H1 (cell line): ENCODE data around the gene ANXA2R. TPM values are rescaled to one million over a fixed set of nuclear protein-coding genes. Genes with fewer than 3 reads are reported as not detected.

Experiments
- CTCF ChIA-PET: fragments of 300-600 bp; sonication (Branson Sonifier 250); formaldehyde crosslinking; loops from one replicate; lab custom pipeline; 2021; ENCODE audit not compliant: partially characterized antibody; lab: Charles Lee
- POLR2A ChIA-PET: fragments of 300-600 bp; sonication (Branson Sonifier 250); formaldehyde crosslinking; loops from one replicate; lab custom pipeline; 2021; ENCODE audit warnings: inconsistent platforms; ENCODE audit not compliant: partially characterized antibody; lab: Charles Lee
- DNase-seq, 2 experiments: peaks; one replicate each; pipeline versions ENCODE4 v3.0.0 to v3.0.0-alpha.2; 2010 to 2022; ENCODE audit warnings: low spot score in 2 of 2, low read depth in 1 of 2, mixed read lengths in 1 of 2
- FAIRE-seq: peaks from 2 replicates; lab custom pipeline; 2011; peaks lifted over from hg19 to GRCh38; lab: Jason Lieb, UNC
- H2AFZ ChIP-seq: 2 replicates; pipeline ENCODE4 v1.8.1; 2012; ENCODE audit warnings: low read length, inconsistent platforms
- H2AK5ac ChIP-seq: 2 replicates; pipeline ENCODE4 v1.6.1; 2013; ENCODE audit warnings: low read depth, low read length
- H2BK120ac ChIP-seq: replicated peaks from 2 replicates; pipeline ENCODE3; 2013; ENCODE audit warnings: low read depth, low read length, inconsistent platforms
- H2BK12ac ChIP-seq: 2 replicates; pipeline ENCODE4 v1.6.1; 2013; ENCODE audit warnings: low read depth, low read length
- H2BK15ac ChIP-seq: 2 replicates; pipeline ENCODE4 v1.6.1; 2013; ENCODE audit warnings: low read length
- H2BK20ac ChIP-seq: 2 replicates; pipeline ENCODE4 v1.6.1; 2013; ENCODE audit warnings: low read length
- H2BK5ac ChIP-seq: 2 replicates; pipeline ENCODE4 v1.6.1; 2013; ENCODE audit warnings: low read depth, low read length
- H3K14ac ChIP-seq: 2 replicates; pipeline ENCODE4 v1.6.1; 2013; ENCODE audit warnings: inconsistent platforms; ENCODE audit not compliant: insufficient read length
- H3K18ac ChIP-seq: 2 replicates; pipeline ENCODE4 v1.6.1; 2013; ENCODE audit warnings: low read length; ENCODE audit errors: extremely low read depth
- H3K23ac ChIP-seq: 2 replicates; pipeline ENCODE4 v1.6.1; 2013; ENCODE audit warnings: inconsistent platforms; ENCODE audit not compliant: insufficient read length
- H3K23me2 ChIP-seq: 2 replicates; pipeline ENCODE4 v1.6.1; 2013; ENCODE audit warnings: low read depth, low read length
- H3K27ac ChIP-seq: 2 replicates; pipeline ENCODE4 v1.6.1; 2011; ENCODE audit warnings: low read depth, low read length, inconsistent platforms
- H3K27me3 ChIP-seq, 4 experiments: replicated peaks in 1 of 4; 1 replicate in 1 of 4; 2 replicates in 3 of 4; pipeline versions ENCODE4 v1.6.1 to v1.8.1; 2011 to 2013; ENCODE audit warnings: low read length in 3 of 4, mild to moderate bottlenecking in 3 of 4, inconsistent platforms in 2 of 4, mixed read lengths in 2 of 4, moderate library complexity in 1 of 4; ENCODE audit not compliant: control insufficient read depth in 3 of 4, insufficient read depth in 3 of 4; ENCODE audit errors: extremely low read depth in 1 of 4
- H3K36me3 ChIP-seq, 4 experiments: 2 replicates each; pipeline versions ENCODE4 v1.6.1 to v1.8.1; 2011 to 2013; ENCODE audit warnings: mild to moderate bottlenecking in 4 of 4, low read length in 3 of 4, moderate library complexity in 2 of 4, control low read depth in 1 of 4, inconsistent platforms in 1 of 4; ENCODE audit not compliant: insufficient read depth in 4 of 4, control insufficient read depth in 2 of 4
- H3K4ac ChIP-seq: replicated peaks from 2 replicates; pipeline ENCODE3; 2013; ENCODE audit warnings: low read length, low read depth, mixed read lengths, inconsistent platforms; ENCODE audit not compliant: insufficient read length
- H3K4me1 ChIP-seq, 4 experiments: replicated peaks in 1 of 4; 1 replicate in 1 of 4; 2 replicates in 3 of 4; pipeline versions ENCODE4 v1.6.1 to v1.8.1; 2011 to 2013; ENCODE audit warnings: low read length in 3 of 4, inconsistent platforms in 2 of 4, mixed read lengths in 1 of 4; ENCODE audit not compliant: insufficient read depth in 4 of 4, control insufficient read depth in 3 of 4
- H3K4me2 ChIP-seq, 2 experiments: 2 replicates each; pipeline versions ENCODE4 v1.6.1 to v1.8.1; 2011 to 2013; ENCODE audit warnings: low read depth in 2 of 2, low read length in 2 of 2, control low read depth in 1 of 2, inconsistent platforms in 1 of 2, mild to moderate bottlenecking in 1 of 2; ENCODE audit not compliant: insufficient read depth in 1 of 2
- H3K4me3 ChIP-seq, 4 experiments: fragments of 200-600, 300-600 bp in 1 of 4; sonication (generic), shearing (Covaris generic), sonication (Bioruptor Twin) in 1 of 4; 2 replicates each; pipeline versions ENCODE4 v1.5.1 to v1.8.1; 2011 to 2016; ENCODE audit warnings: low read length in 4 of 4, low read depth in 3 of 4, control low read depth in 2 of 4, inconsistent platforms in 2 of 4, mild to moderate bottlenecking in 2 of 4, mixed read lengths in 1 of 4, moderate library complexity in 1 of 4; ENCODE audit not compliant: insufficient read depth in 2 of 4; ENCODE audit errors: extremely low read depth in 1 of 4
- H3K56ac ChIP-seq: replicated peaks from 2 replicates; pipeline ENCODE3; 2013; ENCODE audit warnings: low read depth, mild to moderate bottlenecking, mixed read lengths, low read length, inconsistent platforms; ENCODE audit not compliant: insufficient read length
- H3K79me1 ChIP-seq: 2 replicates; pipeline ENCODE4 v1.6.1; 2013; ENCODE audit warnings: low read depth, low read length, control low read depth
- H3K79me2 ChIP-seq, 2 experiments: 2 replicates each; pipeline versions ENCODE4 v1.6.1 to v1.8.1; 2012 to 2013; ENCODE audit warnings: low read length in 2 of 2, mild to moderate bottlenecking in 2 of 2, inconsistent platforms in 1 of 2; ENCODE audit not compliant: insufficient read depth in 2 of 2, control insufficient read depth in 1 of 2
- H3K9ac ChIP-seq, 4 experiments: replicated peaks in 1 of 4; 1 replicate in 1 of 4; 2 replicates in 3 of 4; pipeline versions ENCODE4 v1.6.1 to v1.8.1; 2011 to 2013; ENCODE audit warnings: low read depth in 3 of 4, low read length in 3 of 4, control low read depth in 2 of 4, mild to moderate bottlenecking in 2 of 4, moderate library complexity in 2 of 4, inconsistent platforms in 1 of 4; ENCODE audit errors: extremely low read depth in 1 of 4
- H3K9me3 ChIP-seq, 2 experiments: 2 replicates each; pipeline versions ENCODE4 v1.6.1 to v1.8.1; 2012 to 2013; ENCODE audit warnings: mild to moderate bottlenecking in 2 of 2, moderate library complexity in 2 of 2, control low read depth in 1 of 2, inconsistent platforms in 1 of 2, low read depth in 1 of 2, low read length in 1 of 2, mixed read lengths in 1 of 2; ENCODE audit not compliant: insufficient read depth in 2 of 2
- H4K20me1 ChIP-seq, 2 experiments: replicated peaks in 1 of 2; 2 replicates each; pipeline versions ENCODE3 to v1.8.1; 2011 to 2013; ENCODE audit warnings: inconsistent platforms in 2 of 2, low read length in 2 of 2, mild to moderate bottlenecking in 1 of 2; ENCODE audit not compliant: insufficient read depth in 2 of 2, control insufficient read depth in 1 of 2
- H4K5ac ChIP-seq: 2 replicates; pipeline ENCODE4 v1.6.1; 2013; ENCODE audit warnings: low read length, low read depth, mixed read lengths, inconsistent platforms; ENCODE audit not compliant: insufficient read length
- H4K8ac ChIP-seq: 2 replicates; pipeline ENCODE4 v1.8.0; 2013; ENCODE audit warnings: mild to moderate bottlenecking, moderate library complexity, low read length, inconsistent platforms; ENCODE audit not compliant: insufficient read depth; ENCODE audit errors: extremely low read depth
- H4K91ac ChIP-seq: replicated peaks from 2 replicates; pipeline ENCODE3; 2013; ENCODE audit warnings: low read length, mixed read lengths, inconsistent platforms; ENCODE audit not compliant: insufficient read length
- ZNF274 ChIP-seq: IDR thresholded peaks from 2 replicates; pipeline ENCODE4 v1.7.0; 2012; ENCODE audit warnings: low read length, borderline replicate concordance; ENCODE audit errors: extremely low read depth
- WGBS, 2 experiments: shearing (Covaris generic) in 1 of 2; methylation state at CpG; one replicate each; pipeline versions ENCODE4 v1.1.6 to v1.1.7; 2013 to 2015; ENCODE audit warnings: low lambda C conversion rate in 2 of 2, mixed read lengths in 2 of 2, inconsistent platforms in 1 of 2, low coverage in 1 of 2, missing lambda C conversion rate in 1 of 2; ENCODE audit not compliant: insufficient replicate concordance in 2 of 2, insufficient coverage in 1 of 2, insufficient read length in 1 of 2; ENCODE audit errors: extremely low coverage in 1 of 2, missing lambda C conversion rate in 1 of 2; 5-methylcytosine and 5-hydroxymethylcytosine counted together
- polyA plus RNA-seq, 7 experiments: library from polyadenylated mRNA; depleted of rRNA in 3 of 7; stranded (reverse) in 5 of 7; unstranded in 2 of 7; fragments of >200 nt in 5 of 7; fragments of 200-250 nt in 2 of 7; gene quantifications; 1 replicate in 5 of 7; 2 replicates in 1 of 7; 4 replicates in 1 of 7; pipeline versions ENCODE4 v1.2.1 to v1.2.3, GENCODE V29; 2011 to 2013; ENCODE audit warnings: missing spikeins in 2 of 7, mixed read lengths in 2 of 7
- total RNA-seq: library from RNA; stranded (reverse); fragmentation: NEBNext Ultra II Directional; extraction: Animal tissue kit (Norgen Biotek cat#: 25700); gene quantifications from 2 replicates; pipeline ENCODE4 v1.2.1, GENCODE V29; 2021

ANXA2R gene
- total and polyA plus RNA-seq, 2 of the 8 experiments (the other 6 are each of a cell fraction or from before 2014, with no cell fraction given), result 0.08 to 0.17 TPM

- H3K9me3 ChIP-seq, result no peaks in the 10 kb centered on the region
- H3K36me3 ChIP-seq, result no peaks in the 10 kb centered on the region
- H4K20me1 ChIP-seq, result no peaks in the 10 kb centered on the region
- no peak overlapping the region for H3K56ac ChIP-seq
- no peak overlapping the region for H3K14ac ChIP-seq
- no peak for DNase-seq
- ChIA-PET POLR2A (no interaction called here), CTCF (no interaction called here)
- H3K4ac ChIP-seq, result no peak overlapping the region
- no peak overlapping the region for H2AK5ac ChIP-seq
- no peak overlapping the region for H2BK120ac ChIP-seq
- no peak overlapping the region for H2BK5ac ChIP-seq
- peaks cover 24 to 60% (median 50%) of the 10 kb centered on the region in 4 experiments for H3K27me3 ChIP-seq
- TF ChIP-seq ZNF274, result no peak
- H2AFZ ChIP-seq, result no peak overlapping the region
- no peak overlapping the region for H4K91ac ChIP-seq
- H3K79me2 ChIP-seq, result no peaks in the 10 kb centered on the region
- no peak overlapping the region for H2BK12ac ChIP-seq
- H3K4me1 ChIP-seq, result peaks cover 0 to 3% (median 0%) of the 10 kb centered on the region in 4 experiments; a peak in 3 of 7 replicates
- H3K79me1 ChIP-seq, result no peaks in the 10 kb centered on the region
- FAIRE-seq, result no peak
- no peak overlapping the region for H3K9ac ChIP-seq
- H3K23ac ChIP-seq, result no peak overlapping the region
- no peak overlapping the region for H3K4me2 ChIP-seq
- H2BK20ac ChIP-seq, result no peak overlapping the region
- H3K4me3 ChIP-seq, result no peak overlapping the region
- H3K18ac ChIP-seq, result no peak overlapping the region
- H3K23me2 ChIP-seq, result peaks cover 17% of the 10 kb centered on the region; the same call in 1 of the 2 replicates
- H3K27ac ChIP-seq, result no peak overlapping the region
- H2BK15ac ChIP-seq, result no peak overlapping the region
- no peak overlapping the region for H4K8ac ChIP-seq
- H4K5ac ChIP-seq, result no peak overlapping the region
- 96% methylated on average over 4 of the region's 4 CpGs; no CpG with 5 or more reads in 1 of the 2 experiments for WGBS, 2 experiments
These were observed 35.1 kb downstream of the ANXA2R start for GRCh38 chr5:43005031-43005430.
